ENCODE results near the gene TMSB15A.

DNA sequence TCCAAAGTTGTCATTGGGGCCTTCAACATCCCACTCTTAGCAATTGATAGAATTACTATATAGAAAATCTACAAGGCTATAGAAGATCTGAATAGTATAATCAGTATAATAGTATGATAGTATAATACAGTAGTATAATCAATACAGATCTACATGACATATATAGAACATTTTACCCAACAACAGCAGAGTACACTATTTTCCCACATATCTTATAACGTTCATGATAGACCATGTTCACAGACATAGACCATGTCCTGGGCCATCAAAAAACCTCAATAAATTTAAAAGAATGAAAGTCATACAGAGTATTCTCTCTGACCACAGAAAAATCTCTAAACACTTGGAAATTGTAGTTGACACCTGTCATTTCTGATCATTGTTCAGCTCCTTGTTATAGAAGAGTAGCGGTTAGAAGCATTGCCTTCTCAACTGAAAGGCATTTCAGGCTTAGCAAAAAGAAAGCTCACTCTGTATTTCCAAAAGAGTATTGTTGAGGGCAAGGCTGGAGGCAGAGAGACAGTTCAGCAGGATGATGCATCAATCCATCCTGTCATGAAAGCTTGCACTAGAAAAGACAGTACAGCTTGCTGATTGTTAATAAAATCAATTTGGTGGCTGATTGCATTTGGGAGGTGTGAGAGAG, 44.0 kb upstream of the TMSB15A start:
- TF ChIP-seq POLR2AphosphoS5 (IDR thresholded peaks at IDR 0.05), result no peak
- TF ChIP-seq, protein P1, sequence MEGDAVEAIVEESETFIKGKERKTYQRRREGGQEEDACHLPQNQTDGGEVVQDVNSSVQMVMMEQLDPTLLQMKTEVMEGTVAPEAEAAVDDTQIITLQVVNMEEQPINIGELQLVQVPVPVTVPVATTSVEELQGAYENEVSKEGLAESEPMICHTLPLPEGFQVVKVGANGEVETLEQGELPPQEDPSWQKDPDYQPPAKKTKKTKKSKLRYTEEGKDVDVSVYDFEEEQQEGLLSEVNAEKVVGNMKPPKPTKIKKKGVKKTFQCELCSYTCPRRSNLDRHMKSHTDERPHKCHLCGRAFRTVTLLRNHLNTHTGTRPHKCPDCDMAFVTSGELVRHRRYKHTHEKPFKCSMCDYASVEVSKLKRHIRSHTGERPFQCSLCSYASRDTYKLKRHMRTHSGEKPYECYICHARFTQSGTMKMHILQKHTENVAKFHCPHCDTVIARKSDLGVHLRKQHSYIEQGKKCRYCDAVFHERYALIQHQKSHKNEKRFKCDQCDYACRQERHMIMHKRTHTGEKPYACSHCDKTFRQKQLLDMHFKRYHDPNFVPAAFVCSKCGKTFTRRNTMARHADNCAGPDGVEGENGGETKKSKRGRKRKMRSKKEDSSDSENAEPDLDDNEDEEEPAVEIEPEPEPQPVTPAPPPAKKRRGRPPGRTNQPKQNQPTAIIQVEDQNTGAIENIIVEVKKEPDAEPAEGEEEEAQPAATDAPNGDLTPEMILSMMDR (IDR thresholded peaks at IDR 0.05), result no peak

All from esophagus muscularis mucosa (tissue), 3 donors.